Testis (tissue), 3 donors: Measurements from ENCODE around the gene SPINT1. TPM values are rescaled to one million over a fixed set of nuclear protein-coding genes. Genes with fewer than 3 reads are reported as not detected.

Source experiments
- DNase-seq: peaks from one replicate; pipeline ENCODE4 v3.0.0-alpha.2; 2019
- H3K27ac ChIP-seq, 2 donors: fragments of 200-600 bp; sonication (generic); one replicate each; pipeline ENCODE4 v1.5.1; 2019
- H3K27me3 ChIP-seq: fragments of 200-600 bp; sonication (generic); one replicate; pipeline ENCODE4 v1.5.1; 2019
- H3K36me3 ChIP-seq: fragments of 200-600 bp; sonication (generic); one replicate; pipeline ENCODE4 v1.5.1; 2017; ENCODE audit warnings: low read depth; ENCODE audit errors: missing control alignments
- H3K4me1 ChIP-seq: fragments of 200-600 bp; sonication (generic); one replicate; pipeline ENCODE4 v1.5.1; 2019
- H3K4me3 ChIP-seq, 2 donors: fragments of 200-600 bp; sonication (generic); one replicate each; pipeline ENCODE4 v1.5.1; 2017 to 2019
- H3K9me3 ChIP-seq: fragments of 200-600 bp; sonication (generic); one replicate; pipeline ENCODE4 v1.5.1; 2017
- POLR2A ChIP-seq: fragments of 450-650 bp; IDR thresholded peaks from one replicate; pipeline ENCODE4 v1.6.1; 2017; ENCODE audit warnings: antibody characterized with exemption, mild to moderate bottlenecking, moderate library complexity
- WGBS, 2 donors: methylation state at CpG; one replicate each; pipeline ENCODE4 v1.1.5; 2018; 5-methylcytosine and 5-hydroxymethylcytosine counted together
- intact Hi-C: fragments of 100-400 bp; cut with DNase I; formaldehyde crosslinking; loops from one replicate; pipeline ENCODE4 v1.15.1; 2023; ENCODE audit warnings: low total_unique reads
- polyA plus RNA-seq: library from polyadenylated mRNA; stranded (reverse); fragments of 350-450 nt; fragmentation: Illumina TruSeq; extraction: RNeasy Lipid Tissue Mini Kit (QIAGEN cat#74804); gene quantifications from one replicate; pipeline ENCODE4 v1.2.3, GENCODE V29; 2014; ENCODE audit warnings: low read depth, low replicate concordance; ENCODE audit not compliant: insufficient read depth
- total RNA-seq, 2 donors: library from RNA; depleted of rRNA; stranded (reverse); fragments of >200 nt; gene quantifications; one replicate each; pipeline ENCODE4 v1.2.3, GENCODE V29; 2016
- TF ChIP-seq, protein P1 (sequence below), 3 experiments: fragments of 450-650 bp in 2 of 3; fragments of 200-600 bp in 1 of 3; sonication (generic) in 1 of 3; IDR thresholded peaks; one replicate each; pipeline ENCODE4 v1.5.1; 2016 to 2019; ENCODE audit warnings: antibody characterized with exemption in 3 of 3, mild to moderate bottlenecking in 2 of 3, moderate library complexity in 1 of 3

SPINT1 gene
- total and polyA plus RNA-seq, 3 donors from 2014 or later = 7.2 to 10.5 (median 9.5) TPM

DNA sequence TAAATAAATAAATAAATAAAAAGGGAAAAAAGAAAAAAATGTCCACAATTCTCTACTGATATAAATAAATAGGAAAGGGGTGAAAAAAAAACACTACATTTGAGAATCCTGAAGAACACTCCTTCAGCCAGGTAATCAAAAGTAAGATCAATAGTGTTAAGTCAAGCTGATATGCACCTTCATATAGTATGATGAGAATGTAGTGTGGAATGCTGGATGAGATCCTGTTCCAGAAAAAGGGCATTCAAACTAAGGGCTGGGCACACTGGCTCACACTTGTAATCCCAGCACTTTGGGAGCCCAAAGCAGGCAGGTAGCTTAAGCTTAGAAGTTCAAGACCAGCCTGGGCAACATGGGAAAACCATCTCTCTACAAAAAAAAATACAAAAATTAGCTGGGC is 45.3 kb downstream of the SPINT1 start:
- Histone ChIP-seq H3K36me3 (no peaks in the 10 kb centered on the region), H3K9me3 (no peaks in the 10 kb centered on the region), H3K4me3 (no peak overlapping the region), H3K4me1 (no peaks in the 10 kb centered on the region), H3K27ac (no peak overlapping the region), H3K27me3 (no peaks in the 10 kb centered on the region)
- intact Hi-C loops = no loop called here
- no peak for DNase-seq
- TF ChIP-seq, protein P1, sequence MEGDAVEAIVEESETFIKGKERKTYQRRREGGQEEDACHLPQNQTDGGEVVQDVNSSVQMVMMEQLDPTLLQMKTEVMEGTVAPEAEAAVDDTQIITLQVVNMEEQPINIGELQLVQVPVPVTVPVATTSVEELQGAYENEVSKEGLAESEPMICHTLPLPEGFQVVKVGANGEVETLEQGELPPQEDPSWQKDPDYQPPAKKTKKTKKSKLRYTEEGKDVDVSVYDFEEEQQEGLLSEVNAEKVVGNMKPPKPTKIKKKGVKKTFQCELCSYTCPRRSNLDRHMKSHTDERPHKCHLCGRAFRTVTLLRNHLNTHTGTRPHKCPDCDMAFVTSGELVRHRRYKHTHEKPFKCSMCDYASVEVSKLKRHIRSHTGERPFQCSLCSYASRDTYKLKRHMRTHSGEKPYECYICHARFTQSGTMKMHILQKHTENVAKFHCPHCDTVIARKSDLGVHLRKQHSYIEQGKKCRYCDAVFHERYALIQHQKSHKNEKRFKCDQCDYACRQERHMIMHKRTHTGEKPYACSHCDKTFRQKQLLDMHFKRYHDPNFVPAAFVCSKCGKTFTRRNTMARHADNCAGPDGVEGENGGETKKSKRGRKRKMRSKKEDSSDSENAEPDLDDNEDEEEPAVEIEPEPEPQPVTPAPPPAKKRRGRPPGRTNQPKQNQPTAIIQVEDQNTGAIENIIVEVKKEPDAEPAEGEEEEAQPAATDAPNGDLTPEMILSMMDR (IDR thresholded peaks at IDR 0.05) = no peak
- TF ChIP-seq POLR2A = no peak

- 93% methylated on average over 5 of the region's 5 CpGs for WGBS, 2 donors
These were observed 47.3 kb downstream of the SPINT1 start for GRCh38 chr15:40891138-40891537.

DNA sequence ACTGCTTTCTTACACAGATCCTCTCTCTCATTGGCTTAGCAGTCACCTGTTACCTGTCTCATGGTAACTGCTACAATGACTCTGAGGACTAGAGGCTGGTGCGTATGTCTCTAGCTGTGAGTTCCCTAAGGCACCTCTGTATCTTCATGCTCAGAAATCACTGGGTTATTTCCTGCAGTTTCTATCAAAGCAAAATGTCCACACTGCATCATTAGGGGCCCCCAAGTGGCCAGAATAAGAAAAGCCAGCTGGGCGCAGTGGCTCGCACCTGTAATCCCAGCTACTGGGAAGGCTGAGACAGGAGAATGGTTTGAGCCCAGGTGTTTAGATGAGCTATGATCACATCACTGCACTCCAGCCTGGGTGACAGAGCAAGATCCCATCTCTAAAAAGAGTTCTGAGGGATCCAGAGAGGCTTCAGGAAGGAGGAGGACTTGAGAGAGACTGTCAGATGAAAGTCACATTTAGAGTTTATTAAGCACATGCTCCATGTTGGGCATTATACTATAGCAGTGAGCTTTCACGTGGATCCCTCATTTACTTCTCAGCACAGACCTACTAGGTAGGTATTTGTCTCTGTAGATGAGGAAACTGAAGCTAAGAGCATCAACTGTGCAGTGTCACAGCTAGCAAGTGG is 48.1 kb downstream of the SPINT1 start:
- TF ChIP-seq, protein P1 (IDR thresholded peaks at IDR 0.05) = peak in 2 of 3 experiments; percentile 53 to 61
- no peak for TF ChIP-seq POLR2A
- Histone ChIP-seq H3K4me3 (no peak overlapping the region), H3K4me1 (peaks cover 10% of the 10 kb centered on the region), H3K9me3 (no peaks in the 10 kb centered on the region), H3K27me3 (no peaks in the 10 kb centered on the region), H3K27ac (no peak overlapping the region), H3K36me3 (no peaks in the 10 kb centered on the region)
- peak; percentile 60 for DNase-seq
- 23 to 33% methylated on average over 4 of the region's 4 CpGs for WGBS, 2 donors
- intact Hi-C loops = no loop called here

More at GRCh38 chr15:40891138-40891537, 47.3 kb downstream of the SPINT1 start:
- no peaks in the 10 kb centered on the region for H3K36me3 ChIP-seq
- peaks cover 10% of the 10 kb centered on the region for H3K4me1 ChIP-seq
- no peak for DNase-seq
- no peaks in the 10 kb centered on the region for H3K27me3 ChIP-seq
- H3K4me3 ChIP-seq = no peak overlapping the region
- no peak overlapping the region for H3K27ac ChIP-seq
- TF ChIP-seq, protein P1 (IDR thresholded peaks at IDR 0.05) = no peak
- no peak for TF ChIP-seq POLR2A
- H3K9me3 ChIP-seq = no peaks in the 10 kb centered on the region
- intact Hi-C loops = no loop called here

DNA sequence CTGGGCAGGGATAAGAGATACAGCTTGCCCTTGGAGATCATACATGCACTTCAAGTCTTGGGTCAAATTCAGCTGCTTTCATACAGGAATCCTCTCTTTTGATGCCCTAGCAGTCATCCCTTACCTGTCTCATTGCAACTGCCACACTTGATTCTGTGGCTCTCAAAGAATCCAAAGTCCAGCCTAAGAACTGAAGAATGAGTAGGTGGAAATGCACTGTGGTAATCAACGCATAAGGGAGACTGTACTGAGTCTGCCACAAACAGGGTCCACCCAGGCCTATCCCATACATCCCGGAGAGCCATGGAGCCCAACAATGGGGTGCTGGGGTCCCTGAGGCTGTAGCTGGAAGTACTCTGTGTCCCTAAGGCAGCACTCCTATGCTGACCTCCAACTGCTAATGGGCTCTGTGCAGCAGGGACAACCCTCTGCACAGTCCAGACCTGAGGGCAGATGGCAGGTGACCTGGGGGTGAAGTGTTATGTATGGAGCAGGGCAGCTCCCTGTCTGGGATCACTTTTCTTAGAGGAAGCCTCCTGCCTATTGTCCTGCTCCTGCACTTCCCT is 48.7 kb downstream of the SPINT1 start:
- peaks cover 10% of the 10 kb centered on the region for H3K4me1 ChIP-seq
- 86 to 91% methylated on average over 2 of the region's 2 CpGs for WGBS, 2 donors
- intact Hi-C loops = no loop called here

More for the DNA sequence above, 48.7 kb downstream of the SPINT1 start:
- H3K36me3 ChIP-seq = no peaks in the 10 kb centered on the region
- no peak for DNase-seq
- TF ChIP-seq, protein P1 (IDR thresholded peaks at IDR 0.05) = no peak
- no peak for TF ChIP-seq POLR2A
- H3K4me3 ChIP-seq = no peak overlapping the region
- H3K27ac ChIP-seq = no peak overlapping the region
- no peaks in the 10 kb centered on the region for H3K9me3 ChIP-seq
- no peaks in the 10 kb centered on the region for H3K27me3 ChIP-seq
